Neural cell (in vitro differentiated cells): ENCODE data around the gene STAC.

Experiments used
- SMC3 ChIP-seq: fragments of 450-650 bp; conservative IDR thresholded peaks from 2 replicates; pipeline ENCODE4 v1.6.1; 2014; ENCODE audit warnings: antibody characterized with exemption, mild to moderate bottlenecking, moderate library complexity; ENCODE audit not compliant: poor library complexity
- TAF1 ChIP-seq: IDR thresholded peaks from 2 replicates; pipeline ENCODE4 v1.6.1; 2012; ENCODE audit warnings: low read depth
- TF ChIP-seq, protein P1 (sequence below): fragments of 450-650 bp; IDR thresholded peaks from 2 replicates; pipeline ENCODE4 v1.5.1; 2014; ENCODE audit warnings: antibody characterized with exemption, mild to moderate bottlenecking, moderate library complexity; ENCODE audit not compliant: poor library complexity, severe bottlenecking

DNA sequence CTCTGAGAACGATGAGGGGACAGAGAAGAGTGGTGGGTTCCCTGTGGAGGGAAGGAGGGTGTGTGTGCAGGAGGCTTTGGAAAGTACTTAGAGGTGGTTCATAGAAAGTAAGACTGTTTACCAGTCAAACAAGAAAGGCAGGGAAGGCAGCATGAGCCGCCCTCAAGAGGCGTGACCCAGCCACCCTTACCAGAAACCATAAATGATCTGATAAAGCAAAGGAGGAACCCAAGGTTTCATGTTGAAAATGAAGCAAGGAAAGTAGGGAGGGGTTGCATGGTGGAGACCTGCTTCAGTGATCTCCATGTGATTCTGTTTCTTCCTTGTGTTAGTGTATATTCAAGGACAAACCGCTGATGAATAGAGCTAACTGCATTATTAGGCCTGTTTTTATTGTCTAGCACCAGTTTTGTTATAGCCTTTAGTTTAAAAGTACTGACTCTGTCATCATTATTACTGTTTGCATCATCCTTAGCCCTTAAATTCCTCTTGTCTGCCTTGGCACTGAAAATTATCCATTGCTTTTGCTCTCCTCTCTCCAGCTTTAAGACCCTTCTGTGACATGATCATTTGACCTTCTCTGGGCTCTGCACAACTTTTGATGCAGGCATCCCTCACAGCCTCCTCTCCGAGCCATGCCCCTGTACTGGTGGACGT lies 96.1 kb downstream of the STAC start:
- TF ChIP-seq, protein P1, sequence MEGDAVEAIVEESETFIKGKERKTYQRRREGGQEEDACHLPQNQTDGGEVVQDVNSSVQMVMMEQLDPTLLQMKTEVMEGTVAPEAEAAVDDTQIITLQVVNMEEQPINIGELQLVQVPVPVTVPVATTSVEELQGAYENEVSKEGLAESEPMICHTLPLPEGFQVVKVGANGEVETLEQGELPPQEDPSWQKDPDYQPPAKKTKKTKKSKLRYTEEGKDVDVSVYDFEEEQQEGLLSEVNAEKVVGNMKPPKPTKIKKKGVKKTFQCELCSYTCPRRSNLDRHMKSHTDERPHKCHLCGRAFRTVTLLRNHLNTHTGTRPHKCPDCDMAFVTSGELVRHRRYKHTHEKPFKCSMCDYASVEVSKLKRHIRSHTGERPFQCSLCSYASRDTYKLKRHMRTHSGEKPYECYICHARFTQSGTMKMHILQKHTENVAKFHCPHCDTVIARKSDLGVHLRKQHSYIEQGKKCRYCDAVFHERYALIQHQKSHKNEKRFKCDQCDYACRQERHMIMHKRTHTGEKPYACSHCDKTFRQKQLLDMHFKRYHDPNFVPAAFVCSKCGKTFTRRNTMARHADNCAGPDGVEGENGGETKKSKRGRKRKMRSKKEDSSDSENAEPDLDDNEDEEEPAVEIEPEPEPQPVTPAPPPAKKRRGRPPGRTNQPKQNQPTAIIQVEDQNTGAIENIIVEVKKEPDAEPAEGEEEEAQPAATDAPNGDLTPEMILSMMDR: no peak
- no peak for TF ChIP-seq SMC3
- no peak for TF ChIP-seq TAF1
